A673 (cell line): ENCODE data around the gene WNT16. TPM values are rescaled to one million over a fixed set of nuclear protein-coding genes. Genes with fewer than 3 reads are reported as not detected.

Source experiments
- BruUV-seq: library from RNA; stranded (reverse); fragments of 400-500 nt; replicated peaks from 2 replicates; lab custom pipeline; 2021; lab: Mats Ljungman, UMichigan
- CTCF ChIA-PET: fragments of 300-600 bp; sonication (Branson Sonifier 250); formaldehyde crosslinking; loops from one replicate; lab custom pipeline; 2022; ENCODE audit warnings: antibody characterized with exemption; lab: Charles Lee
- POLR2A ChIA-PET: fragments of 300-600 bp; sonication (Branson Sonifier 250); formaldehyde crosslinking; loops from one replicate; lab custom pipeline; 2022; ENCODE audit warnings: antibody characterized with exemption; ENCODE audit not compliant: low non-redundant PET; lab: Charles Lee
- DNase-seq: peaks from one replicate; pipeline ENCODE4 v3.0.0-alpha.2; 2015; ENCODE audit warnings: low spot score
- H3K27ac ChIP-seq: fragments of 200-600 bp; sonication (generic); 2 replicates; pipeline ENCODE4 v1.5.1; 2016; ENCODE audit warnings: mixed run types, low read depth, mild to moderate bottlenecking, mixed read lengths, antibody characterized with exemption, low read length; ENCODE audit not compliant: poor library complexity, severe bottlenecking
- H3K27me3 ChIP-seq: fragments of 200-600 bp; sonication (generic); replicated peaks from 2 replicates; pipeline ENCODE4 v1.6.1; 2017; ENCODE audit warnings: mixed run types, low read depth, mild to moderate bottlenecking, mixed read lengths, antibody characterized with exemption, low read length; ENCODE audit not compliant: insufficient read depth, poor library complexity
- H3K36me3 ChIP-seq: fragments of 200-600 bp; sonication (generic); 2 replicates; pipeline ENCODE4 v1.6.1; 2016; ENCODE audit warnings: mixed run types, mild to moderate bottlenecking, mixed read lengths, antibody characterized with exemption, low read length; ENCODE audit not compliant: insufficient read depth, poor library complexity, severe bottlenecking
- H3K4me1 ChIP-seq: fragments of 200-600 bp; sonication (generic); 2 replicates; pipeline ENCODE4 v1.6.1; 2017; ENCODE audit warnings: mixed run types, mild to moderate bottlenecking, mixed read lengths, antibody characterized with exemption, low read length; ENCODE audit not compliant: insufficient read depth, poor library complexity, severe bottlenecking
- H3K4me3 ChIP-seq: fragments of 200-600 bp; sonication (generic); 2 replicates; pipeline ENCODE4 v1.5.1; 2016; ENCODE audit warnings: low read depth, mixed run types, mild to moderate bottlenecking, mixed read lengths, low read length; ENCODE audit not compliant: poor library complexity, severe bottlenecking
- H3K9me3 ChIP-seq: fragments of 200-600 bp; sonication (generic); 2 replicates; pipeline ENCODE4 v1.6.1; 2016; ENCODE audit warnings: mixed run types, low read depth, mild to moderate bottlenecking, mixed read lengths, antibody characterized with exemption, low read length; ENCODE audit not compliant: poor library complexity, severe bottlenecking
- EZH2 ChIP-seq: fragments of 200-600 bp; sonication (generic); IDR thresholded peaks from 2 replicates; pipeline ENCODE4 v1.6.1; 2017; ENCODE audit warnings: borderline replicate concordance, low read depth, mild to moderate bottlenecking, mixed read lengths, antibody characterized with exemption, low read length; ENCODE audit not compliant: poor library complexity, severe bottlenecking
- intact Hi-C: fragments of 100-400 bp; cut with micrococcal nuclease; formaldehyde crosslinking; loops from one replicate; pipeline ENCODE4 v1.10.0; 2022; ENCODE audit not compliant: unreplicated experiment
- total RNA-seq: library from RNA; stranded (reverse); gene quantifications from 2 replicates; pipeline ENCODE4 v1.2.3, GENCODE V29; 2021
- TF ChIP-seq, protein P1 (sequence below): fragments of 300-800, 200-600 bp; sonication (generic); conservative IDR thresholded peaks from 2 replicates; pipeline ENCODE4 v1.5.1; 2017; ENCODE audit warnings: low read depth, mild to moderate bottlenecking, antibody characterized with exemption, low read length, moderate library complexity, mixed read lengths

Gene WNT16
- total RNA-seq, 1 experiment from 2014 or later, result not detected

DNA sequence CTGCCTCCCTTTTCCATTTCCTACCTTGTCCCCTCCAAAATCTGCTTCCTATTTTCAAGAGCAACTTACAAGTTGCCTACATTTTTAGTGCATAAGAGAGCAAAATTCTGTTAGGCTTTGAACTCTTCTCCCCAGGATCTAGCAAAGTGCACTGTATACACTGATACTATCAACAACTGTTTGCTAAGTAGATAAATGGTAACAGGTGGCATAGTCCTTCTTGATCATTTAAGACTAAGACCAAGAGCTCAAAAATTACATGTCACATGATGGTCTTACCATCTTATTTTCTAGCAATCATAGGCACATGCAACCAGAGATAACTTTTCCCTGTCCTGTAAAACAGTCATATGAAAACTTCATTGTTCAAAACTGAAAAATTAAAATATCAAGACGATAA is 51.1 kb downstream of the WNT16 start:
- H3K27ac ChIP-seq, result no peak overlapping the region
- POLR2A ChIA-PET, result no interaction called here
- H3K4me1 ChIP-seq, result peaks cover 5% of the 10 kb centered on the region
- no peaks in the 10 kb centered on the region for H3K36me3 ChIP-seq
- no peaks in the 10 kb centered on the region for H3K27me3 ChIP-seq
- intact Hi-C loops, result no loop called here
- H3K9me3 ChIP-seq, result no peaks in the 10 kb centered on the region
- CTCF ChIA-PET, result interaction anchor here (1.2 kb wide), 1 partner anchor 16 kb away, joined by 3 read pairs; the partner anchor contains the start of gene FAM3C
- no peak for DNase-seq
- TF ChIP-seq, protein P1, sequence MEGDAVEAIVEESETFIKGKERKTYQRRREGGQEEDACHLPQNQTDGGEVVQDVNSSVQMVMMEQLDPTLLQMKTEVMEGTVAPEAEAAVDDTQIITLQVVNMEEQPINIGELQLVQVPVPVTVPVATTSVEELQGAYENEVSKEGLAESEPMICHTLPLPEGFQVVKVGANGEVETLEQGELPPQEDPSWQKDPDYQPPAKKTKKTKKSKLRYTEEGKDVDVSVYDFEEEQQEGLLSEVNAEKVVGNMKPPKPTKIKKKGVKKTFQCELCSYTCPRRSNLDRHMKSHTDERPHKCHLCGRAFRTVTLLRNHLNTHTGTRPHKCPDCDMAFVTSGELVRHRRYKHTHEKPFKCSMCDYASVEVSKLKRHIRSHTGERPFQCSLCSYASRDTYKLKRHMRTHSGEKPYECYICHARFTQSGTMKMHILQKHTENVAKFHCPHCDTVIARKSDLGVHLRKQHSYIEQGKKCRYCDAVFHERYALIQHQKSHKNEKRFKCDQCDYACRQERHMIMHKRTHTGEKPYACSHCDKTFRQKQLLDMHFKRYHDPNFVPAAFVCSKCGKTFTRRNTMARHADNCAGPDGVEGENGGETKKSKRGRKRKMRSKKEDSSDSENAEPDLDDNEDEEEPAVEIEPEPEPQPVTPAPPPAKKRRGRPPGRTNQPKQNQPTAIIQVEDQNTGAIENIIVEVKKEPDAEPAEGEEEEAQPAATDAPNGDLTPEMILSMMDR, result no peak
- no peak for TF ChIP-seq EZH2
- H3K4me3 ChIP-seq, result no peak overlapping the region
- no TSS peak for BruUV-seq

DNA sequence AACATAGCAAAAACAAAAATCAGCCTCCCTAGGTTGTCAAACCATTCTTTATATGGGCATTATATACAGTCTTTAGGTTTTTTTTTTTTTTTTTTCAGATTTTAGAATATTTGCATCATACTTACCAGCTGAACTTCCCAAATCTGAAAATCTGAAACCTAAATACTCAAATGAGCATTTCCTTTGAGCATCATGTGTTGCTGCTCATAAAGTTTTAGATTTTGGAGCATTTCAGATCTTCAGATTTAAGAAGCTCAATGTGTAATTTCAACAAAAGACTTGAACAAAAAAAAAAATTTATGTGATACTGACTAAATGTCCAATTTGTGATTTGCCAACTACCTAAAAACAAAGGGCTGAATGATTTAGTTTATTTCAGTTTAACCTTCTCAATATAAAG is 53.7 kb downstream of the WNT16 start:
- CTCF ChIA-PET, result no interaction called here
- POLR2A ChIA-PET, result no interaction called here

DNA sequence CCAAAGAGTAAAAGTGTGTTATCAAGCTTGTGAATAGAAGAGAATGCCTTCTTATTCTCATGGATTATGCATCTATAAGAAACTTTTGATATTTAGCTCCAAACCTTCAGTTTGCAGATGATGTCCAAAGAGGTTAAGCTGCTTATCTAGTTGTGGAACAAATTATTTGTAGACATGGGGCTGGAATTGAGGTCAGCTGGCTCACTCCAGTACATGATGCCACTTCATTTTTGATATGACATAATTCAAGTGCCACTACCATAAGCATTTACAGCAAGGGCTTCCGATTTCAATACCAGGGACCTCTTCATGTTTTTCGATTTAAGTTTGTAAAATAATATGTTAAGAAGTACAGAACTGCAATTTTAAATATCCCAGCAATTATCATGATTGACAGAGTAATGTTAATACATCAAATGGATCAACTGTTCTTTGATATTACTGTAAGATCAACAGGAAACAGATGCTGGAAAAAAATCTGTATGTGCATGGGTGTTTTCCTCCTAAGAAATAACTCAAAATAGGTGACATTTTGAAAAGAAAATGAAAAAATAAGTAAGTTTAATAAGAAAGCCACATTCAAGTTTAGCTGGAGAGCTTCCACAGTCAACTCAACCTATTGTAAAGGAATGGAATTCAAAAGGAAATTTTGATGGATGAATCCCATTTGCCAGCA is 54.6 kb downstream of the WNT16 start:
- H3K4me3 ChIP-seq, result no peak overlapping the region
- POLR2A ChIA-PET, result no interaction called here
- H3K36me3 ChIP-seq, result no peaks in the 10 kb centered on the region
- CTCF ChIA-PET, result no interaction called here
- intact Hi-C loops, result no loop called here
- DNase-seq, result no peak
- H3K9me3 ChIP-seq, result no peaks in the 10 kb centered on the region
- TF ChIP-seq EZH2, result no peak
- TF ChIP-seq, protein P1, result no peak
- H3K4me1 ChIP-seq, result peaks cover 23% of the 10 kb centered on the region
- H3K27ac ChIP-seq, result no peak overlapping the region
- no peaks in the 10 kb centered on the region for H3K27me3 ChIP-seq
- no TSS peak for BruUV-seq

More for the DNA sequence above, 53.7 kb downstream of the WNT16 start:
- H3K4me3 ChIP-seq, result no peak overlapping the region
- BruUV-seq, result no TSS peak
- no peaks in the 10 kb centered on the region for H3K9me3 ChIP-seq
- no peaks in the 10 kb centered on the region for H3K36me3 ChIP-seq
- no peak for DNase-seq
- H3K27me3 ChIP-seq, result no peaks in the 10 kb centered on the region
- TF ChIP-seq, protein P1, result no peak
- no peak for TF ChIP-seq EZH2
- intact Hi-C loops, result no loop called here
- peaks cover 16% of the 10 kb centered on the region for H3K4me1 ChIP-seq
- no peak overlapping the region for H3K27ac ChIP-seq
